Measurements from ENCODE around the gene DGKB. TPM values are rescaled to one million over a fixed set of nuclear protein-coding genes. Genes with fewer than 3 reads are reported as not detected.

DGKB gene
- total and polyA plus RNA-seq, 8 donors: 0.16 to 1.3 (median 0.40) TPM

DNA sequence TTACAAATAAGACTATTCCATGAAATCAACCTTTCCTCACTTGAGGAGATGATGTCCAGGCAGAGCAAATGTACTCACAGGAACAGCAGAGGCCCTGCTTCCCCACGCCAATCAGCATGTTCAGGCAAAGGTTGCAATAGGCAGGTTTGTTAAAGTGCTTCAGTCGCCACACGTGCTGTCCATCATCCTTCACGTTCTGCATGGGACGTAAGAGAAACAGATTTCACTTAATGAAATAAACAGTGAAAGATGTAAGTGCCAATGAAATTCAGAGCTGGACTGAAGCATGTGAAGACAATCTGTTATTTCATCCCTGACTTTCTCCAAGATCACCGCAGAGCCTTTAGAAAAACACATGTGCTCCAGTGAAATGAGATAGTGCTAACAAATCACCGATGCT lies 217.4 kb downstream of the DGKB start:
- Histone ChIP-seq H3K4me1 (peaks cover 0 to 6% (median 5%) of the 10 kb centered on the region in 3 donors), H3K4me3 (no peak overlapping the region), H3K9me3 (no peaks in the 10 kb centered on the region), H3K27ac (no peak overlapping the region), H3K27me3 (no peaks in the 10 kb centered on the region), H3K36me3 (no peaks in the 10 kb centered on the region)
- WGBS, 2 donors: 71 to 75% methylated on average over 7 of the region's 7 CpGs
- TF ChIP-seq, protein P1, sequence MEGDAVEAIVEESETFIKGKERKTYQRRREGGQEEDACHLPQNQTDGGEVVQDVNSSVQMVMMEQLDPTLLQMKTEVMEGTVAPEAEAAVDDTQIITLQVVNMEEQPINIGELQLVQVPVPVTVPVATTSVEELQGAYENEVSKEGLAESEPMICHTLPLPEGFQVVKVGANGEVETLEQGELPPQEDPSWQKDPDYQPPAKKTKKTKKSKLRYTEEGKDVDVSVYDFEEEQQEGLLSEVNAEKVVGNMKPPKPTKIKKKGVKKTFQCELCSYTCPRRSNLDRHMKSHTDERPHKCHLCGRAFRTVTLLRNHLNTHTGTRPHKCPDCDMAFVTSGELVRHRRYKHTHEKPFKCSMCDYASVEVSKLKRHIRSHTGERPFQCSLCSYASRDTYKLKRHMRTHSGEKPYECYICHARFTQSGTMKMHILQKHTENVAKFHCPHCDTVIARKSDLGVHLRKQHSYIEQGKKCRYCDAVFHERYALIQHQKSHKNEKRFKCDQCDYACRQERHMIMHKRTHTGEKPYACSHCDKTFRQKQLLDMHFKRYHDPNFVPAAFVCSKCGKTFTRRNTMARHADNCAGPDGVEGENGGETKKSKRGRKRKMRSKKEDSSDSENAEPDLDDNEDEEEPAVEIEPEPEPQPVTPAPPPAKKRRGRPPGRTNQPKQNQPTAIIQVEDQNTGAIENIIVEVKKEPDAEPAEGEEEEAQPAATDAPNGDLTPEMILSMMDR (IDR thresholded peaks at IDR 0.05): no peak
- DNase-seq (no peak), ATAC-seq (no peak), FAIRE-seq (no peak)
- intact Hi-C loops (cut with DNase I): loop anchor here in 1 of 3 donors (10.0 kb wide), 1 partner anchor 1400 kb away; no protein-coding TSS in a partner anchor

DNA sequence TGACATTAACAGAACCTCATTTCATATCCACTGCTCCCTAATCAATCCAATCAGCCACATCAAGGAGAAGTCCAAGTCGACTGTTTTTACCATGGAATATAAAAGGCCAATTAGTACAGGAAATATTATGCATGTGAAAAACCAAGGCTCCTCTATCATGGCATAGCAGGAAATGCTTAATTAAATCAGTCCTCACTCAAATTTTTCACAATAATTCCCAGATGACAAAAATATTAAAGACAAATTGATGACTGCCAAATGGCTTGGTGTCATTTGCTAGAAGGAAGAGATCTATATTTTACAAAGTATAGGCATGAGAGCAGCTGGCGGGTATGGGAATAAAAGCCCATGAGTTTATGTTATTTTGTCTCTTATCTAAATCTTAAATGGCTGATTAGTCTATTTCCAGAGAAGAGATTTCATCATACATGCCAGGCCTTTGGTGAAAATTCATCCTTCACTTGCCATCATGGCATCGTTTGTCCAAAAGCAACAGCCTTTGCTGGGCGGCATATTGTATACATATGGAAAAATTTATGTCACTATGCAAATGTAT lies 219.6 kb downstream of the DGKB start:
- TF ChIP-seq, protein P1 (IDR thresholded peaks at IDR 0.05): no peak
- H3K9me3 ChIP-seq: no peaks in the 10 kb centered on the region
- H3K36me3 ChIP-seq: no peaks in the 10 kb centered on the region
- peaks cover 0 to 6% (median 2%) of the 10 kb centered on the region in 3 donors for H3K4me1 ChIP-seq
- FAIRE-seq (no peak), ATAC-seq (no peak), DNase-seq (no peak)
- intact Hi-C loops (cut with DNase I): loop anchor here in 1 of 3 donors (10.0 kb wide), 1 partner anchor 1398 kb away; no protein-coding TSS in a partner anchor
- 89 to 96% methylated on average over 4 of the region's 4 CpGs for WGBS, 2 donors
- H3K27ac ChIP-seq: no peak overlapping the region
- H3K27me3 ChIP-seq: no peaks in the 10 kb centered on the region
- H3K4me3 ChIP-seq: no peak overlapping the region

DNA sequence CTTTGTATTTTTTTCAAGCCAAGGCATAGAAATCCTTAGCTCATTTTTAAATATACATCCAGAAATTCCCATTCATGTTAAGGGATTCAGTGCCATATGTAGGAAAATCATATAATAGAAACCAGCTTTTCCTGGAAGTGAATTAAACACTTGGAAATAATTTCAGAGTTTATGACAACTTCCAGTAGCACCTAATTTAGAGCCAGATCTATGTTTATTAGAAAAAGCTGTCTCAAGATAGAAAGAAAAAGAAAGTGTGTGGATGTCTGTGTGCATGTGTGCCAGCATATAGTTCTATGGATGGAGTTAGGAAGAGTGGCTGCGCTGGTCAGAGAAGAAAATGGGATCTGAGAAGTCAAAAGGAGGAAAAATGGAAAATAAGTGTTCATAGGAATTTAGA lies 225.7 kb downstream of the DGKB start:
- Histone ChIP-seq H3K27me3 (peaks cover 0 to 5% (median 0%) of the 10 kb centered on the region in 4 donors), H3K36me3 (no peaks in the 10 kb centered on the region), H3K9me3 (no peaks in the 10 kb centered on the region), H3K27ac (no peak overlapping the region), H3K4me3 (no peak overlapping the region), H3K4me1 (no peaks in the 10 kb centered on the region)
- 100% methylated on average over 1 of the region's 1 CpG for WGBS, 2 donors
- ATAC-seq: no peak
- TF ChIP-seq, protein P1 (IDR thresholded peaks at IDR 0.05): no peak
- no peak for FAIRE-seq
- intact Hi-C loops (cut with DNase I): no loop called here
- no peak for DNase-seq

DNA sequence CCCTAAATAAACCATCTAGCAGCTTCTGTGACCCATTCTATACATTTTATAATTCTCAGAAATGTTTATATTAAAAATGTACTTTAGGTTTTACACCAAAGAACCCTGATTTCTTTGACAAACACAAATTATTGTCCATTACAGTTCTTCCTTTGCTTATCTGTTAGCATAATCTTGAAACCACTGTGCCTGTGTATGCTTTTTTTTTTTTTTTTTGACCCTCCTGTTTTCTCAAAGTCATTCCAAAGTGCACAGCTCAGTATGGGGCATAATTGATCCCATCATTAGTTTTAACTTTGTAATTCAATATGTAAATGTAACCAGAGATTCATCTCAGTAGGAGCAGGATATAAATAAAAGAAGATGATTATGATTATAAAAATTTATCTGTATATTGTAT lies 229.3 kb downstream of the DGKB start:
- intact Hi-C loops (cut with DNase I): no loop called here
- DNase-seq (no peak), FAIRE-seq (no peak), ATAC-seq (no peak)
- Histone ChIP-seq H3K36me3 (no peaks in the 10 kb centered on the region), H3K9me3 (no peaks in the 10 kb centered on the region), H3K4me3 (no peak overlapping the region), H3K27ac (no peak overlapping the region), H3K27me3 (peaks cover 0 to 5% (median 0%) of the 10 kb centered on the region in 4 donors), H3K4me1 (no peaks in the 10 kb centered on the region)
- TF ChIP-seq, protein P1 (IDR thresholded peaks at IDR 0.05): no peak

DNA sequence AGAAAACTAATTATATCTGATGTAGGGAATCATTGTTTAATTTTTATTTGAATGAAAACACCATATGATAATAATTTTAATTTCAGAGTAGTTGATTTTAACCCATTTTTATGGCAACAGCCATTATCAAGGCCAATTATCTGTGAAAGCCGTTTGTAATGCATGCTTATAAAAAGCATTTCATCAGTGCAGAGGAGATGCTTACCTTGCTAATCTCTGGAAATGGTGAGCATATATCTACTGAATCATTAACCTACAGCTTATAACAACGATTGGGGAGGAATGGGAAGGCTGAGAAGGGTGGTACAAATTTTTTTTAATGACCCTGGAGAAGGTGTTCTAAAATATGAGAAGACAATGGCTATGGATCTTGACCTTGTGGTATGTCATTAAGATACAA lies 235.6 kb downstream of the DGKB start:
- H3K9me3 ChIP-seq: no peaks in the 10 kb centered on the region
- H3K4me3 ChIP-seq: no peak overlapping the region
- TF ChIP-seq, protein P1 (IDR thresholded peaks at IDR 0.05): no peak
- intact Hi-C loops (cut with DNase I): no loop called here
- FAIRE-seq (no peak), DNase-seq (no peak), ATAC-seq (no peak)
- 18 to 29% methylated on average over 2 of the region's 2 CpGs for WGBS, 2 donors
- no peaks in the 10 kb centered on the region for H3K27me3 ChIP-seq
- no peaks in the 10 kb centered on the region for H3K36me3 ChIP-seq
- no peak overlapping the region for H3K27ac ChIP-seq
- H3K4me1 ChIP-seq: no peaks in the 10 kb centered on the region
